MM.1S (cell line): ENCODE measurements around the gene MRPS26.
"Not testable (repeated sequence)": the region's sequence is repeated elsewhere in the genome, so short reads cannot be mapped to it uniquely, and the experiment has no call there.

Experiments used
- DNase-seq: peaks from one replicate; pipeline ENCODE4 v3.0.0-alpha.2; 2015
- H2AFZ ChIP-seq: fragments of 300-600 bp; sonication (generic); 2 replicates; pipeline ENCODE4 v1.6.0; 2016; ENCODE audit warnings: antibody characterized with exemption, low read length
- H3F3A ChIP-seq: fragments of 300-600 bp; sonication (generic); 2 replicates; pipeline ENCODE4 v1.6.1; 2016; ENCODE audit warnings: mild to moderate bottlenecking, antibody characterized with exemption, low read length, moderate library complexity, mixed read lengths; ENCODE audit not compliant: insufficient read depth
- H3K27ac ChIP-seq: fragments of 300-600 bp; sonication (generic); 2 replicates; pipeline ENCODE4 v1.5.1; 2016; ENCODE audit warnings: mild to moderate bottlenecking, low read length
- H3K27me3 ChIP-seq: fragments of 300-600 bp; sonication (generic); replicated peaks from 2 replicates; pipeline ENCODE4 v1.6.0; 2016; ENCODE audit warnings: low read length; ENCODE audit not compliant: insufficient read depth
- H3K36me3 ChIP-seq: fragments of 300-600 bp; sonication (generic); replicated peaks from 2 replicates; pipeline ENCODE4 v1.6.1; 2016; ENCODE audit warnings: mild to moderate bottlenecking, low read length, mixed read lengths; ENCODE audit not compliant: insufficient read depth
- H3K4me1 ChIP-seq: fragments of 300-600 bp; sonication (generic); 2 replicates; pipeline ENCODE4 v1.6.1; 2016; ENCODE audit warnings: low read length, mixed read lengths
- H3K4me2 ChIP-seq: fragments of 300-600 bp; sonication (generic); 2 replicates; pipeline ENCODE4 v1.6.0; 2016; ENCODE audit warnings: low read depth, low read length
- H3K4me3 ChIP-seq: fragments of 300-600 bp; sonication (generic); 2 replicates; pipeline ENCODE4 v1.5.1; 2016; ENCODE audit warnings: low read length, mixed read lengths
- H3K79me2 ChIP-seq: fragments of 300-600 bp; sonication (generic); 2 replicates; pipeline ENCODE4 v1.6.1; 2016; ENCODE audit warnings: mixed run types, low read length, mixed read lengths
- H3K9ac ChIP-seq: fragments of 300-600 bp; sonication (generic); 2 replicates; pipeline ENCODE4 v1.6.1; 2016; ENCODE audit warnings: low read length, mixed read lengths
- H3K9me2 ChIP-seq: fragments of 300-600 bp; sonication (generic); replicated peaks from 2 replicates; pipeline ENCODE4 v1.6.1; 2016; ENCODE audit warnings: mild to moderate bottlenecking, low read length, mixed read lengths; ENCODE audit not compliant: insufficient read depth
- H3K9me3 ChIP-seq: fragments of 300-600 bp; sonication (generic); replicated peaks from 2 replicates; pipeline ENCODE4 v1.6.1; 2016; ENCODE audit warnings: mild to moderate bottlenecking, low read length, mixed read lengths; ENCODE audit not compliant: insufficient read depth
- H4K20me1 ChIP-seq: fragments of 300-600 bp; sonication (generic); 2 replicates; pipeline ENCODE4 v1.6.1; 2016; ENCODE audit warnings: mild to moderate bottlenecking, low read length, moderate library complexity, mixed read lengths; ENCODE audit not compliant: insufficient read depth
- EZH2 ChIP-seq: fragments of 300-600 bp; sonication (generic); optimal IDR thresholded peaks from 2 replicates; pipeline ENCODE3; 2017; ENCODE audit warnings: low read depth, mild to moderate bottlenecking, antibody characterized with exemption, low read length, mixed read lengths
- EZH2phosphoT487 ChIP-seq: fragments of 300-600 bp; sonication (generic); IDR thresholded peaks from 2 replicates; pipeline ENCODE4 v1.6.1; 2018; ENCODE audit warnings: antibody characterized with exemption, low read length
- TF ChIP-seq, protein P1 (sequence below): fragments of 300-600 bp; sonication (generic); IDR thresholded peaks from 2 replicates; pipeline ENCODE4 v1.5.1; 2016; ENCODE audit warnings: antibody characterized with exemption, low read length, mixed read lengths

Gene MRPS26

DNA sequence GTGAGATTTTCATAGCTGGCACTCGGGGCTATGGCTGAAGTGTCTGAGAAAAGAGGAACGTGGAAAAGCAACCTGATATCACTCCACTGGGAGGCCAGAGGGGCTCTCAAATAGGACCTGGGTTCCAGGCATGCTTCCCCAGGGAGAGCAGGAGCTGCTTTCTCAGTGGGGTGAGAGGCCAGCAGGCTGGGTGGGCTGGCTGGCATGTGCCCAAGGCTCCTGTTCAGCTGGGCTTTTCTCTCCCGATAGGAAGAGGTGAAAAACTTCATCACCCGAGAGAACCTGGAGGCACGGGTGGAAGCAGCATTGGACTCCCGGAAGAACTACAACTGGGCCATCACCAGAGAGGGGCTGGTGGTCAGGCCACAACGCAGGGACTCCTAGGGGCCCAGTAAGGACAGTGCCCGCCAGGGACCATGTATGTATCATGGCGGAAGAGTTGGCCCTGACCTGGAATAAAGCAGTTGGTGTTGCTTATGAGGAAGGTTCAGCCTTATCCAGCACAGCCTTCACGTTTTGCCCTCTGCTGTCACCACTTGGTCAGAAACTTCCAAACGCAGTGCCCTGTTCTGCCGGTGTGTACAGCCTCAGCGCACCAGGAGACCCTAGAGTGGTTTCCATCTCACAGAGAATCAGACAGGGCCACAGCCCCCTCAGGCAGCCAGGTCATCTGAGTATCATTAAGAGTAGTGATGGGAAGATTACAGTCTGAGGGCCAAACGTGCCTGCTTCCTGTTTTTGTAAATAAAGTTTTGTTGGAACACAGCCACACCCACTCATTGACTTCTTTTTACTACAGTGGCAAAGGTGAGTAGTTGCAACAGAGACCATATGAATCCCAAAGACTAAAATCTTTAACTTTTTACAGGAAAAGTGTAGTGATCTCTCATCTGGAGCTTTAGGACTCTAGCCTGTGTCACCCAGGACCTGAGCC is 1.9 kb downstream of the MRPS26 start:
- Histone ChIP-seq H3K9me3 (no peaks in the 10 kb centered on the region), H3K27me3 (no peaks in the 10 kb centered on the region), H3K79me2 (peaks cover 16% of the 10 kb centered on the region), H3K27ac (no peak overlapping the region), H3K9ac (no peak overlapping the region), H3K36me3 (peaks cover 7% of the 10 kb centered on the region; the same call in 1 of the 2 replicates), H3K4me3 (no peak overlapping the region), H3K9me2 (no peaks in the 10 kb centered on the region), H4K20me1 (no peaks in the 10 kb centered on the region), H2AFZ (no peak overlapping the region), H3K4me1 (peaks cover 16% of the 10 kb centered on the region; the same call in 1 of the 2 replicates), H3K4me2 (no peak overlapping the region), H3F3A (peaks cover 6% of the 10 kb centered on the region)
- DNase-seq, result no peak
- TF ChIP-seq, protein P1, sequence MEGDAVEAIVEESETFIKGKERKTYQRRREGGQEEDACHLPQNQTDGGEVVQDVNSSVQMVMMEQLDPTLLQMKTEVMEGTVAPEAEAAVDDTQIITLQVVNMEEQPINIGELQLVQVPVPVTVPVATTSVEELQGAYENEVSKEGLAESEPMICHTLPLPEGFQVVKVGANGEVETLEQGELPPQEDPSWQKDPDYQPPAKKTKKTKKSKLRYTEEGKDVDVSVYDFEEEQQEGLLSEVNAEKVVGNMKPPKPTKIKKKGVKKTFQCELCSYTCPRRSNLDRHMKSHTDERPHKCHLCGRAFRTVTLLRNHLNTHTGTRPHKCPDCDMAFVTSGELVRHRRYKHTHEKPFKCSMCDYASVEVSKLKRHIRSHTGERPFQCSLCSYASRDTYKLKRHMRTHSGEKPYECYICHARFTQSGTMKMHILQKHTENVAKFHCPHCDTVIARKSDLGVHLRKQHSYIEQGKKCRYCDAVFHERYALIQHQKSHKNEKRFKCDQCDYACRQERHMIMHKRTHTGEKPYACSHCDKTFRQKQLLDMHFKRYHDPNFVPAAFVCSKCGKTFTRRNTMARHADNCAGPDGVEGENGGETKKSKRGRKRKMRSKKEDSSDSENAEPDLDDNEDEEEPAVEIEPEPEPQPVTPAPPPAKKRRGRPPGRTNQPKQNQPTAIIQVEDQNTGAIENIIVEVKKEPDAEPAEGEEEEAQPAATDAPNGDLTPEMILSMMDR, result no peak
- TF ChIP-seq EZH2phosphoT487 (no peak), EZH2 (no peak)

DNA sequence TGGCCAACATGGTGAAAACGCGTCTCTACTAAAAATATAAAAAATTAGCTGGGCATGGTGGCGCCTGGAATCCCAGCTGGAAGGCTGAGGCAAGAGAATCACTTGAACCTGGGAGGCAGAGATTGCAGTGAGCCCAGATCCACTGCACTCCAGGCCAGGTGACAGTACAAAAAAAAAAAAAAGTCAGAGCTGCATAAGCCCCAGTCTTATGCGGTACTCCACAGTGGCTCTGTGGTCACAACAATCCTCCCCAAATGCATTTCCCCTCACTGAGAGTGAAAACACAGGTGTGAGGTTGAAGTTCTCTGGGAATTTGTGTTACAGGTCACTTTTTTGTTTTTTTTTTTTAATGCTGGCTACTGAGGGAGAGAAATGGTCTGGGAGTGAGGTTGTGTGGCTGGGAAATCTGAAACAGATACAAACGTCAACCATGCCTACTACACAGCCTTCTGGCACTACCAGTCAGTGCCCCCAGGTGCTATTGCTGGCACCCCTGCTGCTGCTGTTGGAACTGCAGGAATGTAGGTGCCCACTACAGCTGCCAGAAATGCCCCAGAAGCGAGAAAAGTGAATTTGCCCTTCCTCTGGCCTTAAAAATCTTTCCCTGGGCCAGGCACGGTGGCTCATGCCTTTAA is 5.7 kb downstream of the MRPS26 start:
- Histone ChIP-seq H3K9ac (no peak overlapping the region), H3K4me1 (peaks cover 16% of the 10 kb centered on the region; the same call in 1 of the 2 replicates), H3K9me3 (no peaks in the 10 kb centered on the region), H3K27me3 (no peaks in the 10 kb centered on the region), H3K79me2 (peaks cover 10% of the 10 kb centered on the region), H2AFZ (no peak overlapping the region), H3K4me3 (no peak overlapping the region), H3F3A (peaks cover 6% of the 10 kb centered on the region), H3K36me3 (peaks cover 7% of the 10 kb centered on the region; the same call in 1 of the 2 replicates), H3K4me2 (no peak overlapping the region), H3K27ac (peak overlapping the region; percentile 6; the same call in 1 of the 2 replicates), H3K9me2 (no peaks in the 10 kb centered on the region), H4K20me1 (no peaks in the 10 kb centered on the region)
- TF ChIP-seq, protein P1, result peak; percentile 28; the same call in 1 of the 2 replicates
- TF ChIP-seq EZH2, result no peak
- no peak for TF ChIP-seq EZH2phosphoT487
- peak; percentile 57 for DNase-seq

DNA sequence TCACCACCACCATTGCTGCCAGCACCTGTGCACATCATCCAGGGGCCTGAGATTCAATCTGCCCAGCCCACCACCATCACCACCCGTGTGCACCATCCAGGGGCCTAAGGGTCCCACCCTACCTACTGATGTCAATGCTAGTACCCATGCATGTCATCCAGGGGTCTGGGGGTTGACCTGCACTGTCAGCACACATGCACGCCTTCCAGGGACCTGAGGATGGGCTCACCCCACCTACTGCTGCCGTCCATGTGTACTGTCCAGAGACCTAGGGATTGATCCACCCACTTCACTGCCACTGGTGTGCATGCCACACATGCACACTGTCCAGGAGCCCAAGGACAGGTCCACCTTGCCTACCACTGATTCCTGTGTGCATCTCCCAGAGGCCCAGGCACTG is 13.6 kb downstream of the MRPS26 start:
- no peak overlapping the region for H2AFZ ChIP-seq
- no peaks in the 10 kb centered on the region for H3K79me2 ChIP-seq
- no peaks in the 10 kb centered on the region for H3K9me3 ChIP-seq
- H3K4me1 ChIP-seq, result no peaks in the 10 kb centered on the region
- no peaks in the 10 kb centered on the region for H4K20me1 ChIP-seq
- no peak overlapping the region for H3K4me3 ChIP-seq
- H3K27ac ChIP-seq, result no peak overlapping the region
- no peaks in the 10 kb centered on the region for H3K27me3 ChIP-seq
- TF ChIP-seq EZH2phosphoT487 (no peak), EZH2 (no peak)
- TF ChIP-seq, protein P1, result no peak
- H3K4me2 ChIP-seq, result no peak overlapping the region
- H3K36me3 ChIP-seq, result no peaks in the 10 kb centered on the region
- H3K9me2 ChIP-seq, result no peaks in the 10 kb centered on the region
- DNase-seq, result no peak
- H3F3A ChIP-seq, result no peaks in the 10 kb centered on the region
- H3K9ac ChIP-seq, result no peak overlapping the region

DNA sequence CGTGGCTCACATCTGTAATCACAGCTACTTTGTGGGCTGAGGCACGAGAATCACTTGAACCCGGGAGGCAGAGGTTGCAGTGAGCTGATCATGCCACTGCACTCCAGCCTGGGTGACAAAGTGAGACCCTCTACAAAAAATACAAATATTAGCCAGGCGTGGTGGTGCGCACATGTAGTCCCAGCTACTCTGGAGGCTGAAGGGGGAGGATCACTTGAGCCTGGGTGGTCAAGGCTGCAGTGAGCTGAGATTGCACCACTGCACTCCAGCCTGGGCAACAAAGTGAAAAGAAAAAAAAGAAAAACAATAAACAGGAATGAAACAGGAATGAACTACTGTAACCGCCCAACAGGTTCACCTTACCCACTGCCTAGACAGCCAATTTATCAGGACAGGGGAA is 18.3 kb downstream of the MRPS26 start:
- not testable (repeated sequence) for H3K4me1 ChIP-seq, H4K20me1 ChIP-seq, H3K9me3 ChIP-seq, H3K27ac ChIP-seq, H3K4me3 ChIP-seq, H3F3A ChIP-seq, DNase-seq, H3K4me2 ChIP-seq, H3K9ac ChIP-seq, H3K36me3 ChIP-seq, H3K79me2 ChIP-seq, H2AFZ ChIP-seq, H3K27me3 ChIP-seq, H3K9me2 ChIP-seq
